NB4 (cell line): ENCODE data around the gene DNMBP.

Experiments used
- DNase-seq: peaks from one replicate; pipeline ENCODE4 v3.0.0; 2010; ENCODE audit warnings: low read depth
- H3K4me3 ChIP-seq: one replicate; pipeline ENCODE4 v1.5.1; 2011; ENCODE audit warnings: mild to moderate bottlenecking, low read depth, low read length, moderate library complexity
- MYC ChIP-seq: IDR thresholded peaks from 2 replicates; pipeline ENCODE4 v1.6.1; 2011; ENCODE audit warnings: low read depth, low read length
- POLR2A ChIP-seq: IDR thresholded peaks from 2 replicates; pipeline ENCODE4 v1.6.1; 2011; ENCODE audit warnings: mild to moderate bottlenecking; ENCODE audit not compliant: insufficient read length; ENCODE audit errors: extremely low read depth
- TF ChIP-seq, protein P1 (sequence below): IDR thresholded peaks from 2 replicates; pipeline ENCODE4 v1.6.1; 2011; ENCODE audit warnings: low read depth, low read length
- TF ChIP-seq, protein P2 (sequence below): IDR thresholded peaks from one replicate; pipeline ENCODE4 v1.5.1; 2012; ENCODE audit warnings: low read depth, low read length

The DNMBP gene

DNA sequence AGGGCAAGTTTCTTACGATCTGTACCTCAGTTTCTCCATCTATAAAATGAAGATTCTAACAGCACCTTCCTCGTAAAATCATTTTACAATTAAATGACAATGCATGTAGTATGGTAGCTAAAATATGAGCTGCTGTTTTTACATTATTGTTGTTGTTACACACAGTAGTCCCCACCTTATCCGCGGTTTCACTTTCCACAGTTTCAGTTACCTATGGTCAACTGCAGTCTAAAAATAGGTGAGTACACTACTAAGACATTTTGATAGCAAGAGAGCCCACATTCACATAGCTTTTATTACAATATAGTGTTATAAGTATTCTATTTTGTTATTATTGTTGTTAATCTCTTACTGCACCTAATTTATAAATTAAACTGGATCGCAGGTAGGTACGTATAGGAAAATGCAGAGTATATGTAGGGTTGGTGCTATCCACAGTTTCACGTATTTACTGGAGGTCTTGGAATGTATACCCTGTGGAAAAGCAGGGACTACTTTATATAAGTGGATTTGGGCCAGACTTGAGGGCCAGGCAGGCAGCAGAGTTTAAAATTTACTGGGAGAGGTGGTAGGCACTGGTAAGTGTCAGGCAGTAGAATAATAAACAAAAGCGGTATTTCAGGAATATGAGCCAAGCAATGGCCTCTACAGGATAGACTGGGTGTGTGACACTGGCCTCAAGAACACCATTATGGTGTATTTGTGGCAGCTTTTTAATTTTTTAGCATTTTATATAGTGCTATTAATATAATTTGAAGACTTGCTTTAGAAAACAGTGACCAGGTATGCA, 10.2 kb downstream of the DNMBP start:
- TF ChIP-seq, protein P1, sequence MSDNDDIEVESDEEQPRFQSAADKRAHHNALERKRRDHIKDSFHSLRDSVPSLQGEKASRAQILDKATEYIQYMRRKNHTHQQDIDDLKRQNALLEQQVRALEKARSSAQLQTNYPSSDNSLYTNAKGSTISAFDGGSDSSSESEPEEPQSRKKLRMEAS: no peak
- no peak for TF ChIP-seq POLR2A
- TF ChIP-seq, protein P2, sequence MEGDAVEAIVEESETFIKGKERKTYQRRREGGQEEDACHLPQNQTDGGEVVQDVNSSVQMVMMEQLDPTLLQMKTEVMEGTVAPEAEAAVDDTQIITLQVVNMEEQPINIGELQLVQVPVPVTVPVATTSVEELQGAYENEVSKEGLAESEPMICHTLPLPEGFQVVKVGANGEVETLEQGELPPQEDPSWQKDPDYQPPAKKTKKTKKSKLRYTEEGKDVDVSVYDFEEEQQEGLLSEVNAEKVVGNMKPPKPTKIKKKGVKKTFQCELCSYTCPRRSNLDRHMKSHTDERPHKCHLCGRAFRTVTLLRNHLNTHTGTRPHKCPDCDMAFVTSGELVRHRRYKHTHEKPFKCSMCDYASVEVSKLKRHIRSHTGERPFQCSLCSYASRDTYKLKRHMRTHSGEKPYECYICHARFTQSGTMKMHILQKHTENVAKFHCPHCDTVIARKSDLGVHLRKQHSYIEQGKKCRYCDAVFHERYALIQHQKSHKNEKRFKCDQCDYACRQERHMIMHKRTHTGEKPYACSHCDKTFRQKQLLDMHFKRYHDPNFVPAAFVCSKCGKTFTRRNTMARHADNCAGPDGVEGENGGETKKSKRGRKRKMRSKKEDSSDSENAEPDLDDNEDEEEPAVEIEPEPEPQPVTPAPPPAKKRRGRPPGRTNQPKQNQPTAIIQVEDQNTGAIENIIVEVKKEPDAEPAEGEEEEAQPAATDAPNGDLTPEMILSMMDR: no peak
- TF ChIP-seq MYC: no peak
- DNase-seq: no peak
- H3K4me3 ChIP-seq: no peak overlapping the region

- TF ChIP-seq, protein P1: no peak
- TF ChIP-seq MYC (no peak), POLR2A (no peak)
- TF ChIP-seq, protein P2: no peak
- H3K4me3 ChIP-seq: no peak overlapping the region
- DNase-seq: no peak
Observed at GRCh38 chr10:99998889-99999288, 10.9 kb downstream of the DNMBP start.

- no peak overlapping the region for H3K4me3 ChIP-seq
- no peak for DNase-seq
- TF ChIP-seq, protein P2: no peak
- TF ChIP-seq, protein P1: no peak
- TF ChIP-seq MYC (no peak), POLR2A (no peak)
Observed at GRCh38 chr10:99996671-99997648, 12.8 kb downstream of the DNMBP start.

DNA sequence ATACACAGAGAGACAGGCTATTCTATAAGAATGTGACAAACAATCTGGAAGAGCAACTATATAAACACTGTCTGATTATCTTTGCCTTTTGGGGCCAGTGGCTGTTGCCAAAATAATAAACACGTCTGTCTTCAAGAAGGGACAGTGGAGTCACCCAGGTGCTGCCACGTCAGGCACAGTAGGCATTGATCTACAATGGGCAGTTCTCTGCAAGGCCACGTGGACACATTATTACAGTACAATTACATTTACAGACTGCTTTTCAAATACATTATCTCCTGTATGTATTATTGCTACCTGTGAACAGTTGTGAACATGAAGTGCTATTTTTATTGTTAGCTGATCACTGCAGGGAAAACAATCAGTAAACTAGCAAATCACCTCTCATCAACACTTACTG, 14.0 kb downstream of the DNMBP start:
- no peak overlapping the region for H3K4me3 ChIP-seq
- no peak for DNase-seq
- TF ChIP-seq, protein P2: no peak
- TF ChIP-seq MYC: no peak
- TF ChIP-seq, protein P1: no peak
- no peak for TF ChIP-seq POLR2A

GRCh38 chr10:99995269-99995668, 14.5 kb downstream of the DNMBP start:
- no peak for TF ChIP-seq MYC
- H3K4me3 ChIP-seq: no peak overlapping the region
- no peak for DNase-seq

- H3K4me3 ChIP-seq: no peak overlapping the region
- DNase-seq: no peak
- TF ChIP-seq, protein P1: no peak
- TF ChIP-seq MYC: no peak
- TF ChIP-seq, protein P2: no peak
- no peak for TF ChIP-seq POLR2A
Observed at GRCh38 chr10:99994801-99995200, 14.9 kb downstream of the DNMBP start.
